ENCODE results near the gene POLG2. TPM values are rescaled to one million over a fixed set of nuclear protein-coding genes. Genes with fewer than 3 reads are reported as not detected.
"Not testable (repeated sequence)": the region's sequence is repeated elsewhere in the genome, so short reads cannot be mapped to it uniquely, and the experiment has no call there.

Gene POLG2
- total and polyA plus RNA-seq, 4 donors = 10.0 to 20.6 (median 16.0) TPM

- Histone ChIP-seq H3K36me3 (ENCODE audit: control insufficient read depth in 1 of 2, insufficient read depth in 2 of 2, low read length in 1 of 2) (no peaks in the 10 kb centered on the region), H3K27ac (ENCODE audit: low read depth in 1 of 2, low read length in 2 of 2) (no peak overlapping the region), H3K9me3 (ENCODE audit: control insufficient read depth, low read length) (no peaks in the 10 kb centered on the region), H3K27me3 (ENCODE audit: control insufficient read depth in 1 of 2, insufficient read depth in 2 of 2, low read length in 1 of 2) (no peaks in the 10 kb centered on the region), H3K4me1 (ENCODE audit: control insufficient read depth in 1 of 2, insufficient read depth in 2 of 2, low read length in 2 of 2) (no peaks in the 10 kb centered on the region), H3K4me3 (ENCODE audit: low read length in 2 of 2) (no peak overlapping the region)
- intact Hi-C loops (cut with DNase I) = no loop called here
- WGBS, 2 donors = 83 to 84% methylated on average over 6 of the region's 6 CpGs
- DNase-seq (no peak), ATAC-seq (ENCODE audit: low FRiP score) (no peak)
Measured at GRCh38 chr17:64431534-64431933, 65.3 kb downstream of the POLG2 start.

- ATAC-seq (ENCODE audit: low FRiP score); intact Hi-C loops (cut with DNase I); H3K27me3 ChIP-seq (ENCODE audit: control insufficient read depth in 1 of 2, insufficient read depth in 2 of 2, low read length in 1 of 2); H3K27ac ChIP-seq (ENCODE audit: low read depth in 1 of 2, low read length in 2 of 2); H3K4me3 ChIP-seq (ENCODE audit: low read length in 2 of 2); H3K36me3 ChIP-seq (ENCODE audit: control insufficient read depth in 1 of 2, insufficient read depth in 2 of 2, low read length in 1 of 2); H3K4me1 ChIP-seq (ENCODE audit: control insufficient read depth in 1 of 2, insufficient read depth in 2 of 2, low read length in 2 of 2); DNase-seq; H3K9me3 ChIP-seq (ENCODE audit: control insufficient read depth, low read length): not testable (repeated sequence)
- 84 to 90% methylated on average over 2 of the region's 2 CpGs for WGBS, 2 donors
Measured at GRCh38 chr17:64430036-64430435, 66.8 kb downstream of the POLG2 start.

- ATAC-seq (ENCODE audit: low FRiP score) (no peak), DNase-seq (no peak)
- Histone ChIP-seq H3K4me3 (ENCODE audit: low read length in 2 of 2) (no peak overlapping the region), H3K27me3 (ENCODE audit: control insufficient read depth in 1 of 2, insufficient read depth in 2 of 2, low read length in 1 of 2) (no peaks in the 10 kb centered on the region), H3K9me3 (ENCODE audit: control insufficient read depth, low read length) (no peaks in the 10 kb centered on the region), H3K4me1 (ENCODE audit: control insufficient read depth in 1 of 2, insufficient read depth in 2 of 2, low read length in 2 of 2) (no peaks in the 10 kb centered on the region), H3K27ac (ENCODE audit: low read depth in 1 of 2, low read length in 2 of 2) (no peak overlapping the region), H3K36me3 (ENCODE audit: control insufficient read depth in 1 of 2, insufficient read depth in 2 of 2, low read length in 1 of 2) (no peaks in the 10 kb centered on the region)
- WGBS, 2 donors = 83 to 88% methylated on average over 1 of the region's 1 CpG
- intact Hi-C loops (cut with DNase I) = no loop called here
Measured at GRCh38 chr17:64428406-64428805, 68.4 kb downstream of the POLG2 start.

Small RNA genes within 50 kb of the gene (microRNA-seq; reads per million reads assigned to microRNA genes)
- gene MIR3064 (5.0 to 8.3 reads per million in 2 donors), gene MIR5047 (0 reads per million in 2 donors)

Other genes starting within 250 kb of the POLG2 start
- 10 to 100 TPM; 26.6 to 29.4 TPM for gene TEX2, start 233.8 kb downstream of the POLG2 start, total RNA-seq
- 10 to 100 TPM; 10.9 to 21.8 TPM for gene TEX2, start 233.8 kb downstream of the POLG2 start, polyA plus RNA-seq
- gene PECAM1, start 106.2 kb downstream of the POLG2 start, total RNA-seq = 100 to 1,000 TPM; 348 to 424 TPM
- gene PECAM1, start 106.2 kb downstream of the POLG2 start, polyA plus RNA-seq = 10 to 100 TPM in 1 of 2 donors, 1 to 10 TPM in 1; 9.1 to 11.8 TPM
- gene MILR1, start 47.9 kb downstream of the POLG2 start, total RNA-seq = 10 to 100 TPM; 13.0 to 29.8 TPM
- 10 to 100 TPM; 12.0 TPM for gene MILR1, start 47.9 kb downstream of the POLG2 start, polyA plus RNA-seq
- gene DDX5, start 9.2 kb upstream of the POLG2 start, total RNA-seq = 100 to 1,000 TPM; 901 to 936 TPM
- 100 to 1,000 TPM; 213 to 952 TPM for gene DDX5, start 9.2 kb upstream of the POLG2 start, polyA plus RNA-seq
- 10 to 100 TPM; 39.7 to 49.8 TPM for gene CEP95, start 9.9 kb upstream of the POLG2 start, total RNA-seq
- gene CEP95, start 9.9 kb upstream of the POLG2 start, polyA plus RNA-seq = 10 to 100 TPM; 22.7 to 96.4 TPM
- 10 to 100 TPM; 36.3 to 62.1 TPM for gene SMURF2, start 165.3 kb upstream of the POLG2 start, total RNA-seq
- 10 to 100 TPM; 11.3 to 12.5 TPM for gene SMURF2, start 165.3 kb upstream of the POLG2 start, polyA plus RNA-seq

Measured in aorta (tissue), 5 donors.